ENCODE results near the gene SAFB2. TPM values are rescaled to one million over a fixed set of nuclear protein-coding genes. Genes with fewer than 3 reads are reported as not detected.
"Not testable (repeated sequence)": the region's sequence is repeated elsewhere in the genome, so short reads cannot be mapped to it uniquely, and the experiment has no call there.

SAFB2 gene
- total RNA-seq, 1 donor = 36.7 TPM

DNA sequence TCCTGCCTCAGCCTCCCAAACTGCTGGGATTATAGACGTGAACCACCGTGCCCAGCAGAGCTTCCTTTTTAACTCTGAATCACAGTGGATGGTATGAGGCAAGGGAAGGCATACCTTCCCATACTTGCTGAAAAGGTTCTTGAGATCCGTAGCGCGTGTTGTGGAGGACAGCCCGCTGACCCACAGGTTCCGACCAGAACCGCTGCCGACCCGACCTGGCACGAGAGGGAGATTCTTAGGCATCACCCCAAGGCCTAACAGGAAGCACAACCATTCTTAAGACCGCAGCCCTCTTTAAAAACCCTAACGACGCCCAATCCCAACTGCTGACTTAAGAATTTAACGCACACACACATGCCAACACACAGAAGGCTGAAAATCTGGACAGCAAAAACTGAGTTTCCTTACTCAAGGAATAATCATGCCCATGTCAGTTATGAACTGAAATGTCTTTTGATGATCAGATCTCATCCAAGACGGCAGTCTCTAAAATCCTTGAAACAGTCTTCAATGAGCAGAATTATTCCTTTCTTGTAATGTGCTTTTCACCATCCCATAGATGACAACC lies 12.6 kb downstream of the SAFB2 start:
- H3K4me3 ChIP-seq (ENCODE audit: low read depth, low read length) = no peak overlapping the region
- TF ChIP-seq, protein P1, sequence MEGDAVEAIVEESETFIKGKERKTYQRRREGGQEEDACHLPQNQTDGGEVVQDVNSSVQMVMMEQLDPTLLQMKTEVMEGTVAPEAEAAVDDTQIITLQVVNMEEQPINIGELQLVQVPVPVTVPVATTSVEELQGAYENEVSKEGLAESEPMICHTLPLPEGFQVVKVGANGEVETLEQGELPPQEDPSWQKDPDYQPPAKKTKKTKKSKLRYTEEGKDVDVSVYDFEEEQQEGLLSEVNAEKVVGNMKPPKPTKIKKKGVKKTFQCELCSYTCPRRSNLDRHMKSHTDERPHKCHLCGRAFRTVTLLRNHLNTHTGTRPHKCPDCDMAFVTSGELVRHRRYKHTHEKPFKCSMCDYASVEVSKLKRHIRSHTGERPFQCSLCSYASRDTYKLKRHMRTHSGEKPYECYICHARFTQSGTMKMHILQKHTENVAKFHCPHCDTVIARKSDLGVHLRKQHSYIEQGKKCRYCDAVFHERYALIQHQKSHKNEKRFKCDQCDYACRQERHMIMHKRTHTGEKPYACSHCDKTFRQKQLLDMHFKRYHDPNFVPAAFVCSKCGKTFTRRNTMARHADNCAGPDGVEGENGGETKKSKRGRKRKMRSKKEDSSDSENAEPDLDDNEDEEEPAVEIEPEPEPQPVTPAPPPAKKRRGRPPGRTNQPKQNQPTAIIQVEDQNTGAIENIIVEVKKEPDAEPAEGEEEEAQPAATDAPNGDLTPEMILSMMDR (IDR thresholded peaks at IDR 0.05; ENCODE audit: insufficient read depth, low read length) = no peak
- DNase-seq (ENCODE audit: low read depth) = no peak

DNA sequence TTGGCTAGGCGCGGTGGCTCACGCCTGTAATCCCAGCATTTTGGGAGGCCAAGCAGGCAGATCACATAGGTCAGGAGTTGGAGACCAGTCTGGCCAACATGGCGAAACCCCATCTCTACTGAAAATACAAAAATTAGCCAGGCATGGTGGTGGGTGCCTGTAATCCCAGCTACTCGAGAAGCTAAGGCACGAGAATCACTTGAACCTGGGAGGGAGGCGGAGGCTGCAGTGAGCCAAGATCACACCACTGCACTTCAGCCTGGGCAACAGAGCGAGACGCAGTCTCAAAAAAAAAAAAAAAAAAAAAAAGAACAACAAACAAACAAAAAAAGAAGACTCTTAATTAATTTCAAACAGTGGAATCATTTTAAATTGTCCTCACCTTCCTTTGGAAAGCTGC lies 13.8 kb downstream of the SAFB2 start:
- DNase-seq (ENCODE audit: low read depth); H3K4me3 ChIP-seq (ENCODE audit: low read depth, low read length): not testable (repeated sequence)

DNA sequence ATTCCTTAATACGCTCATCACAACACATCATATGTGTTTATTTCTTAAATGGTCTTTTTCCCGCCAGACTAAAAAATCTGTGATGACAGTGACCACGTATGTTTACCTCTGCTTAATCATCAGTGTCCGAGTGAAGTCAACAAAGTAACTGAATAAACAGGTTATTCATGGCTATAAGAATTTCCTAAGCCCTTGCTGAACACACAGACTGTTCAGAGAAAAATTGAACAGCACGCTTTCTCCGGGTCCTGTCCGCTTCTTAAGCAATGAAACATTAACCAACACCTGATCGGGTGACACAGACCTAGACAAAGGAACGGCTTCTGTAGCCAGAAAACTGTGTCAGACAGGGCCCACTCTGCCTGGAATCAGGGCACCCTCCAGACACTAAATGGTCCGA lies 14.3 kb downstream of the SAFB2 start:
- no peak for DNase-seq (ENCODE audit: low read depth)
- no peak overlapping the region for H3K4me3 ChIP-seq (ENCODE audit: low read depth, low read length)
- TF ChIP-seq, protein P1 (IDR thresholded peaks at IDR 0.05; ENCODE audit: insufficient read depth, low read length) = no peak

DNA sequence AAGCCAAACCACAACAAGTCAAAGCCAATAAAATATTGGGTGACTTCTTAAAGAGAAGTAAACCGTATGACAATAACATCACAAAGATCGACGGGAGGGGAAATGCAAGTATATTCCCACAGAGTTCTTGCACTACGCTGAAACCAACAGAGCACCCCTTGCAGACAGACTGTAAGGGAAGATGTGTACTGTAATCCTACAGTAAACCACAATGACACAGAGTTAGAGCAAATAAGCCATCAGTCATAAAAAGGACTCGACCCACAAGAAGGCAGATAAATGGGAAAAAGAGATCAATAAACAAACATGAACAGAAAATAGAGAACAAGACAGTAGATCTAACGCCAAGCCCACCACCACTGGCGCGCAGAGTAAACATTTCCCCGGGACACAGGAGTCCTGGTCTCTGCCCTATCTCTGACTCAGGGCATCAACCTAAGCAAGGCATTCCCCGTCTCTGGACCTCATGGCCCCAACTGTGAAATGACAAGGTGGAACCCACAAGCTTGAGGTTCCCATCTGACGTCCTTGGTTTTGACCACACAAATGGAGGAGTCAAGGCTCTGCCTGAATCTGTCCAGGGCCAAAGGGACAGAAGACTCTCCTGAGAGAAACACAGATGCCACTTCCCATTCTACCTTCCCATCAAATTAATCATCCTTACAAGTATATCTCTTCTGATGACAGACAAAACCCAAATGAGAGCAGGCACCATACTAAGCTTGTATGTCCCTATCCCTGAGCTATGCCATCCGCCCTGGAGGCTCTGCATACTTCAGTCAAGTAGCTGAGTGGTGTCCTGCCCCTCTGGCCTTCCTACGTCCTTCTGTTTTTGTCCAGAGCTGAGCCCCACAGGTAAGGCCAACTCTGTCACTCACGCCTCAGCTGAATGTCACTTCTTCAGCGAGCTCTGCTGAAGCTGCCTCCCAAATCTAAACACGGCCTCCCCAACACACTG lies 15.0 kb downstream of the SAFB2 start:
- H3K4me3 ChIP-seq (ENCODE audit: low read depth, low read length) = no peak overlapping the region
- TF ChIP-seq, protein P1 (IDR thresholded peaks at IDR 0.05; ENCODE audit: insufficient read depth, low read length) = no peak
- DNase-seq (ENCODE audit: low read depth) = no peak

DNA sequence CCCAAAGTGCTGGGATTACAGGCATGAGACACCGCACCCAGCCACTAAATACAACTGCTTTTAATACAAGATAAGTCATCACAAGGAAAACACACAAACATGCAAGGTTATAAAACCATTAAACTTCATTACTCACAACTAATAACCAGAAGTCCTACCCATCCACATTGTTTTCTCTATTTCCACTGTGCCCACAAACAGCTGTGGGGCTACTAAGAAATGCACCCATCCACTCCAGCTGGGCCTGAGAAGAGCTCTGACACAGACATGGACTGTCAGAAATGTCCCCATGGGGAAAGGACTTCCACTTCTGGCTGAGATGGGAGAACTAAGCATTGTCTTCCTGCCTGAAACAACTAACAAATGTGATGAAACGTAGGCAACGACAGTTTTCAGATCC lies 17.2 kb downstream of the SAFB2 start:
- DNase-seq (ENCODE audit: low read depth) = no peak
- H3K4me3 ChIP-seq (ENCODE audit: low read depth, low read length) = no peak overlapping the region
- TF ChIP-seq, protein P1 (IDR thresholded peaks at IDR 0.05; ENCODE audit: insufficient read depth, low read length) = no peak

DNA sequence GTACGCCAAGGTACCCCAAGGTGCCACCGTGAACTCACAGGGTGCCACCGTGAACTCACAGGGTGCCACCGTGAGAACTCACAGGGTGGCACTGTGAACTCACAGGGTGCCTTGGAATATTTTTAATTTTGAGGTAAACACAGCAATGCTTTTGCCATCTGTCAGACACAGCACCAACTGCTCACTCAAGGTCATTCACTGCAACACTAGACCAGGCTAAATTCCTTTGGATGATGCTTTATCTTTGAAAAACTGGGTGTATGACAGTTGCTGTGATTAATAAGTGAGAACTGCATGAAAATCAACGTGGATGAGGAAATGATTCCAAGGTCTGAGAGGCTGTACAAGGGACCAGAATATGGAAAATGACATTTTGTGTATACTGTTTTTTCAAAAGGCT lies 18.9 kb downstream of the SAFB2 start:
- DNase-seq (ENCODE audit: low read depth) = no peak
- H3K4me3 ChIP-seq (ENCODE audit: low read depth, low read length) = no peak overlapping the region
- TF ChIP-seq, protein P1 (IDR thresholded peaks at IDR 0.05; ENCODE audit: insufficient read depth, low read length) = no peak

DNA sequence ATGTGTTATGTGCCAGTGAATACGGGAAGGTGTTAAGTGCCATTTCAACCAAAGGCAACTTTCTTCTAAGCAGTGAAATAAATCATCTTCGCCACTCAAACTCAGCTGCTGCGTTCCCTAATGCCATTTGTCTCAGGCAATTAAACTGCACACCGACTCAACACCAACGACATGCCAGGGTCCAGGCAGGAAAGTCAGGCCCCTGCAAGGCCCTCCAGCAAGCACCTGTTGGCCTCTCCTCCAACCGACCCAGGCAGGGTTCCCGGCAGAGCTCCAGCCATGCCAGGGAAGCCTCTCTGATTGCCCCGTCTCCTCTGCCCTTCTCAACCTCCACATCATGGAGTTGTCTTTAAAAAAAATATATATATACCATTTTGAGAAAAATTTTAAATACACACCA lies 21.8 kb downstream of the SAFB2 start:
- TF ChIP-seq, protein P1 (IDR thresholded peaks at IDR 0.05; ENCODE audit: insufficient read depth, low read length) = no peak
- H3K4me3 ChIP-seq (ENCODE audit: low read depth, low read length) = no peak overlapping the region
- DNase-seq (ENCODE audit: low read depth) = no peak
